ENCODE data around the gene PPL.

Gene PPL

DNA sequence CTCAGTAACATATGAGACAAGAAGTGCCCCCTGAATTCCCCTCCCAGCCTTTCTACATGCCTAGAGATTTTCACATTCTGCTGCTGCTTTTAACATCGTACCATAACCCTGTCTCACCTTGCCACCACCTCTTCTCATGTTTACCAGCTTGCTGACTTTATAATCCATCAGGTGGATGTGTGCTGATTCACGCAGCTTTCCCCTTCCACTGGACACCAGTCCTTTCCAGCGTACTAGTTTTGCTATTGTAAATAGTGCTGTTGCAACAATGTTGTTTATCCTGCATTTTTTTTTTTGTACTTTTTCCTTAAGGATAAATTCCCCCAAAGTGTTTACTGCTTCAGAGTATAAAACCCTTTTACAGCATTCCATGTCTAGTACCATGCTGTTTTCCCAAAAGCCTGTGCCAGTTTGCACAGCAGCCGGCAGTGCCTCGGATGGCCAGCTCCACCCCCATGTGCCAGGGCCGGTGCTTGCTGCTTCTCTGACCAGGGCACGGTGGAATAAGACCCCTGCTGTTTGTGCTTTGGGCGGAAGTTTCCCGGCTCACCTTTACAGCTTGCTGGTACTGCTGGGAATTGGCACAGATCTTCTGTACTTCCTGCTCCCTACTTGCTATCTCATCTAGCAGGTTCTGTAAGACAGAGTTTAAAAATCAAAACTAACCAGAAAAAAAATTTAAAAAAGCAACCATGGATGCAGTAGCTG, 48.4 kb downstream of the PPL start:
- DNase-seq (ENCODE audit: low read depth in 2 of 2, low spot score in 1 of 2) = no peak

DNA sequence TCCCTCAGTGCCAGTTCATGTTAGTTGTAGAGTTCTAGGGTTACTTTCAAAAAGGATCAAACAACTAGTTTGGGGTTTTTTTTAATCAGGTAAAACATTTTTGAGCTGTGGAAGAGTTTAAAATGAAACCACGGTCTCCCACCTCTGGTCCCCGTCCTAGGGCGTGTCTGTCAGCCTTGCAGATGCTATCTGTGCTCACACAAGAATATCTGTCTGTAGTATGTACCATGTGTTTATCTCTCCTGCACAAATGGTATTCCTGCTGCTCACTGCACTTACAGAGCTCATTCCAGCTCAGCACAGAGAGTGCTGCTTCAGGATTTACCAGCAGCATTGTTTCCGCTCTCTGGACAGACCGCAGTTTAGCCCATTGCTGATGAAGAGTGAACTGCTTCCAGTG, 50.8 kb downstream of the PPL start:
- no peak for DNase-seq (ENCODE audit: low read depth in 2 of 2, low spot score in 1 of 2)

DNA sequence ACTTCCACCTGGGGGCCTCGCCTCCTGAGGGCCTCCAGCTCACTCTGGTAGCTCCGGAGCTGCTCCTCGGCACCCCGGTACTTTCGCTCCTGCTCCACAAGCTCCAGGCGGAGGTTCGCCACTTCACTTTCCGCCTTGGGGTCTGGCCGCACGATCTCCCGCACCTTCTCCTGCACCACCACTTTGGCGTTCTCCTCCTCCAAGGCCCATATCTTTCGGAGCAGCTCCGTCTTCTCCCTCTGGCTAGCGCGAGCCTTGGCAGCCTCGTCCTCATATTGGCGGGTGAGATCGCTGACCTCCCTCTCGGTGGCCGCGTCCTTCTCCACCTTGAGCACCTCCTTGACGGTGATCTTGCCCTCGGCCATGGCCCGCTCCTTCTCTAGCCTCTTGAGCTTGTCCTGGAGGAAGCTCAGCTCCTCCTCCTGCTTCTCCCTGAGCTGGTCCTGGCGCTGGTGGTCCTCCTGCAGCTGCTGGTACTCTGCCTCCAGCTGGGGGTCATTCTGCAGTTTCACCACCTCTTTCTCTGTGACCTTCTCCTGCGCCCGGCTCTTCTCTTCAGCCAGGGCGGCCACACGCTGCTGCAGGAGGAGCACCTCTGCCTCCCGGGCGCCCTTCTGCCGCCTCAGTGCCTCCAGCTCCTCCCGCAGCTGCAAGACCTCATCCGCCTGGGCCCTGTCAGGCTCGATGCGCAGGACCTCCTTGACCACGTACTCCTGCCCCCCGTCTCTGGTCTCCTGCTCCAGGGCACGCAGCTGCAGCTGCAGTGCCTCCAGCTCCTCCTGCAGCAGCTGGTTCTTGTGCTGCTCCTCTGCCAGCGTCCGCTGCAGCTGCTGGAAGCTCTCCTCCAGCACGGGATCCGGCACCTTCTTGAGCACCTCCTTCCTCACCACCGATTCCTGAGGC, 51.7 kb downstream of the PPL start:
- no peak for DNase-seq (ENCODE audit: low read depth in 2 of 2, low spot score in 1 of 2)

DNA sequence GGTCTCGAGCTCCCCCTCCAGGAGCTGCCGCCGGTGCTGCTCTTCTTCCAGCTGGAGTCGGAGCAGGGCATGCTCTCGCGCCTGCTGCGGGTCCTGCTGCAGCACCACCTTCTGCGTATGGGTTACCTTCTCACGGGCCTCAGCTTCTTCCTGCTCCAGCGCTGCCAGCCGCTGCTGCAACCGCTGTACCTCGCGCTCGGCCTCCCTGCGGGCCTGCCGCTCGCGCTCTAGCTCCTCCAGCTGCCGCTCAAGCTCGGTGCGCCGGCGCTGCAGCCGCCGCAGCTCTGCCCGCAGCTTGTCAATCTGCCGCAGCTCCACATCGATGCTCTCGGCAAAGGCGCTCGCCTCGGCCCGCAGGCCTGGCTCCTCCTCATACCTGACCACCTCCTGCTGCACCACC, 52.7 kb downstream of the PPL start:
- no peak for DNase-seq (ENCODE audit: low read depth in 2 of 2, low spot score in 1 of 2)

DNA sequence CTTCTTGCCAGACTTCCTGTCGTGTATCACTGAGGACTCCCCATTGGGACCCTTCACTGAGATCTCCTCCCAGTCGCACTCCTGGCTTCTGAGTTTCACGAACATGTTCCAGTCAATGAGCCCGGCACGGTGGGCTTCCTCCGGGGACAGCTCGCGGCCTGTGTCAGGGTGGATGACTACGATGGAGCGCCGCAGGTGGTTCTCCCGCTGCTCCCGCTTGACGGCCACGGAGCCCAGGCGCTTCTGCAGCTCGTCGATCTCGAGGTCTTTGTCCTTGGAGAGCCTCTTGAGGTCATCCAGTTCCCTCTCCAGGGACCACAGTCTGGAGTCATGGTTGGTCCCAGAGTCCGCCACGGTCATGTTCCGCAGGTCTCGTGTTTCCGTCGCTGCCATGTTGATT, 53.4 kb downstream of the PPL start:
- no peak for DNase-seq (ENCODE audit: low read depth in 2 of 2, low spot score in 1 of 2)

DNA sequence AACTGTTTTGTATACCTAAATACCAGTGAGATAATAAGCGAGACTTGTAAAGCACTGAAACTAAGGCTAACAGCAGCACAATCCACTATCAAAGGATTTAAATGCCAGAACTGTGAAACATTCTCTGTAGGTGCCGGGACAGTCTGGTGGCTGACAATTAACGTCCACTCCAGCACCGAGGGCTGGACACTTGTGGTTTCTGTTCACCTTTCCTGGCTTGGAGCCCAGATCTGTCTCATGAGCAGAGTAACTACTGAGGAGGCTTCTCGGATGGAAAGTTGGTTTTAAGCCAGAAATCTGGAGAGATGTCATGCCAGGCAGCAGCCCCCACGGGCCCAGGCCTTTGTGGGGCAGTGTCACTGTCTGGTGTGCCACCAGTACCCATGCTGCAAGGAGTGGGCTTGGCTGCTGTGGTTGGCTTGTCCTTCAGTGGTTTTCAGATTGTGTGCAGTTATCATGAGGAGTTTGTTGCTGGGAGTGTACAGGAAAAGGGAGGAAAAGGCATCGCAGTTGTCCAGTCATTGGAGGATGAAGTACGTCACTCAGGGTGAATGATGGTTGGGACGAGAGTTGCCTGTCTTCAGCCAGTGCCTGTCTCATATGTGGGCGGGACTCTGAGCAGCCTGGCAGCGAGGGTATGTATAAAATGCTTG, 54.2 kb downstream of the PPL start:
- DNase-seq (ENCODE audit: low read depth in 2 of 2, low spot score in 1 of 2) = no peak

DNA sequence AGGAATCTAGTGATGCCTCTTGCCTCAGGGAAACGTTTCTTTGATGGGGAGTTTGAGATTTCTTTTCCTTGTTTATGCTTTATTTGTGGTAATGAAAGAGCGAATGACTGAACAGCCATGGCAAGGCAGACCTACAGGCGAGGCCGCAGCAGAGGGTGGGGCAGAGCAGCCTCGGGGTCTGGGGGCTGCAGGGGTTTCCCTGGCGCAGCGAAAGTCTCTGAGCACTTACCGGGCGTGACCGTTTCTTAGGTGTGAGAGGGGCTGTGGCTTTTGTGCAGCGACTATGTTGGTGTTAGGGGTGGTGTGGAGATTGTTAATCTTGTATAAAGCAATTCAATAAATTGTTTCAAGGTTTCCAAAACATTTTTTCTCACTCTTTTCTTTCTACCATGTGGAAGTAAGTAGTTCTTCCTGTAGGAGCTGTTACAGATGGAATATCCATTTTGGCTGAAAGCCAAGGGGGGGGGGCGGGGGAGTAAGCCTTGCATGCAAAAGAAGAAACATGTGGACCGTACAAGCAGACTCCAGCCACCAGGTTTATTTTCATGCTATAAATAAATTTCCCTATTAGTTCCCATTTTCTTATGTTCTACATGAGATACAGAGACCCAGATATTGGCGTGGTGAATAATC, 54.8 kb downstream of the PPL start:
- DNase-seq (ENCODE audit: low read depth in 2 of 2, low spot score in 1 of 2) = no peak

DNA sequence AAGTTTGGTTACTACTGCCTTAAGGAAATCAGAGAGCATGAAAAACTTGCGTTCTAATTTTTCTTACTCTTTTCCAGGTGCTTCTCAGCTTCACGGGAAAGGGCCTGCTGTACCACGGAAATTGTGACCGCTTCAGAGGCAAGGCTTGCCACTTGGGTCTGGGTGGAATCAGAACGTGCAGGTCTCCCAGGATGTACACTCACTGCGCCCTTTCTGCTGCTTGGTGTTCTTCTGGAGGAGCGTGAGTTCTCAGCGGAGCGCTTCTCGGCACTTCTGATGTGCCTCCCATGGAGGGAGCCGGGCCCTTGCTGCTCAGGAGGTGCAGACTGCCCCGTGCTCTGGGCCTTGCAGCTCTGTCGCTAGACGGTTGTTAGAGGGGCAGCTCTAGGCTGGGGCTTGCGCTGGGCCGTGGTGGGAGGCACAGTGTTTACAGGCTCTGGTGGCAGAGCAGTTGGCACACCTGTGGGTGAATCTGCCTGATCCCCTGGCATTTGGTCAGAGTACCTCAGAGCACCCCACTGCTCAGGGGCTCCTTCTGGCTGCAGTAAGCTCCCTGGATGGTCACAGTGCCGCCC, 56.9 kb downstream of the PPL start:
- no peak for DNase-seq (ENCODE audit: low read depth in 2 of 2, low spot score in 1 of 2)

DNA sequence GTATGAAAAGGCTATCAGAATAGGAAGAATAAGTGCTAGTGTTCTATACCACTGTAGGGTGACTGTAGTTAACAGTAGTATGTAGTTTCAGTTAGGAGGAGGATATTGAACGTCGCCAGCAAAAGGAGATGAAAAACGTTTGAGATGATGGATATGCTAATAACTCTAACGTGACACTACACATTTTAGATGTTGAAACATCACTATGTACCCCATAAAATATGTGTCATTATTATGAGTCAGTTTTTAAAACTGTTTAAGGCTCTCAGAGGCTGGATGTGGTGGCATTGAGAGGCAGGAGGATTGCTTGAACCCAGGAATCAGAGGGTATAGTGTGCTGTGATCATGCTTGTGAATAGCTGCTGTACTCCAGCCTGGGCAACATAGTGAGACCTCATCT, 57.9 kb downstream of the PPL start:
- no peak for DNase-seq (ENCODE audit: low read depth in 2 of 2, low spot score in 1 of 2)

DNA sequence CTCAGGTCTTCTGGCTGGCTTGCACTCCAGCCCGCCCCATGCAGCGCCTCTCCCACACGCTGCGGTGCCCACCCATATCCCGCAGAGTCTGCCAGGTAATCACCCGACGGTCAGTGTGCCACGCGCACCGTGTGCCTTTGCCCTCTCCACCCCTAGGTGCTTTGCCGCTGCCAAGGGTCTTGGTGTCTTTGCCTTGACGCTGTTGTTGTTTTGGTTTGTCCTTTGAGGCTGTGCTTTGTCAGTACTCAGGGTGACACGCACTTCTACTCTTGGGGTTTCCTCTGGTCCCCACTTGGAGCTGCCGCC, 59.6 kb downstream of the PPL start:
- DNase-seq (ENCODE audit: low read depth in 2 of 2, low spot score in 1 of 2) = no peak

DNA sequence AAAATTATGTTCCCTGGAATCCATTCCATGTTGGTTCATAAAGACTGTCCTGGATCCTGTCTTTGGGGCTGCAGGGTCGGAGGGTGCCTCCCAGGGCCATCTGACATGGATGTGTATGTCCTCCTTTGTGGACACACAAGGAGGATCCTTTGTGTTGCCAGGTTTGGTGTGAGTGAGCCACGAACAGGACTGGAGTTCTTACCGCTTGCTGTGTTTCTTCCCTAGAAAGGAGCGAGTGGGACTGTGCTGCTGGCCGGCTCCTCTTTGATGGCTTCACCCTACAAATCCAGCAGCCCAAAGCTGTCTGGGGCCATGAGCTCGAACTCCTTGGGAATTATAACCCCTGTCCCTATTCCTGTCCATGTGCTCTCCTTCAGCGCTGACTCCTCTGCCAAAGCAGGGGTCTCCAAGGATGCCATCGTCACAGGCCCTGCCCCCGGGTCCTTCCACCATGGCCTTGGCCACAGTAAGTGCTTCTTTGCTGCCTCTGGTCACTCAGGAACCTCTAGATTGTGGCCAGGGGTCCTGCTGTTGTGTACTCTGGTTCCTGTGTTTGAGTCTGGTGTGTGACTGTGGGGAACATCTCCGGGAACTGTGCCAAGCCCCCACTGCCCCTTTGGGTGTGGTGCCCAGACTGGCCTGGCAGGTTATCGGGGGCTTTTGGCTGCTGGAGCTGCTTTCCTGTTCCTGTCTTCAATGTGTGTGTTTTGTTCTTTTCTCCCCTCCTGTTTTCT, 60.1 kb downstream of the PPL start:
- no peak for DNase-seq (ENCODE audit: low read depth in 2 of 2, low spot score in 1 of 2)

DNA sequence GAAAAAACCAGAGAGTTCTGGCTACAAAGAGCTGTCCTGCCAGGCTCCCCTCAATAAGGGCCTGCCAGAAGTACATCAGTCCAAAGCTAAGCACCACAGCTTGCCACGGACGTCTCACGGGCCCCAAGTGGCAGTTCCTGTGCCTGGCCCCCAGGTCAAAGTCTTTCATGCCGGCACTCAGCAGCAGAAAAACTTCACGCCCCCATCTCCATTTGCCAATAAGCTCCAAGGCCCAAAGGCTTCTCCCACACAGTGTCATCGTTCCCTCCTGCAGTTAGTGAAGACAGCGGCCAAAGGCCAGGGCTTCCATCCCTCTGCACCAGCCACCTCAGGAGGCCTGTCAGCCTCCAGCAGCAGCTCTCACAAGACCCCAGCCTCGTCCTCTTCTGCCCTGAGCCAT, 62.3 kb downstream of the PPL start:
- no peak for DNase-seq (ENCODE audit: low read depth in 2 of 2, low spot score in 1 of 2)

DNA sequence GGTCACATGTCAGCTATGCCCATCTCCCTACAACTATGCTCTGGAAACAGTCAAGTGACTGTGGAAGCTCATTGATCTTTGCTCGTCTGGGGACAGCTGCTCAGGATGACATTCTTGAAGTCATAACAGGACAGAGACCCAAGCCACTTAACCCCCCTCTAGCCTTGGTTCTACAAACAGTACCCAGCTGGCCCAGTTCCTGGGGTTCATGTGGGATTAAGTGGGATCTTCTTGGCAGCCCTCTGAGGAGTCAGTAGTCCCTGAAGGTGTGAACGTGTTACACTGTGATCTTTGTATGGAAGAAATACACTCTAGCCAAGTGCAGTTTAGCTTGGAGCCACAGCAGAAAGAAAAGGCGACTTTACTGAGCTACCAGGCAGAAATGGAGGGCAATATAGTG, 63.9 kb downstream of the PPL start:
- DNase-seq (ENCODE audit: low read depth in 2 of 2, low spot score in 1 of 2) = no peak

DNA sequence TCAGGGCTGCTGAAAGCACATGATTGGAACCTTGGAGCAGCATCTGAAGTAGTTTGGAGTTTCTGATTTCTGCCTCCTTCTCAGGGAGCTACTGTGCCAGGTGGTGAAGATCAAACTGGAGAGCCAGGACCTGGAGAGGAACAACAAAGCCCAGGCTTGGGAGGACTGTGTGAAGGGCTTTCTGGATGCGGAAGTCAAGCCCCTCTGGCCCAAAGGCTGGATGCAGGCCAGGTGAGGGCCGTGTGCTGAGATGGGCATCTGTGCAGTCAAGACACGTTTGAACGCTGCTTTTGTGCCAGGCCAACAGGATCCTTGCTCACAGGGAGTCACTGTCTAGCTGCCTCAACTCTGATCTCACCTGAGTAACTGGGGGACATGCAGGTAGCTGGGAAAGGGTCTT, 65.9 kb downstream of the PPL start:
- no peak for DNase-seq (ENCODE audit: low read depth in 2 of 2, low spot score in 1 of 2)

DNA sequence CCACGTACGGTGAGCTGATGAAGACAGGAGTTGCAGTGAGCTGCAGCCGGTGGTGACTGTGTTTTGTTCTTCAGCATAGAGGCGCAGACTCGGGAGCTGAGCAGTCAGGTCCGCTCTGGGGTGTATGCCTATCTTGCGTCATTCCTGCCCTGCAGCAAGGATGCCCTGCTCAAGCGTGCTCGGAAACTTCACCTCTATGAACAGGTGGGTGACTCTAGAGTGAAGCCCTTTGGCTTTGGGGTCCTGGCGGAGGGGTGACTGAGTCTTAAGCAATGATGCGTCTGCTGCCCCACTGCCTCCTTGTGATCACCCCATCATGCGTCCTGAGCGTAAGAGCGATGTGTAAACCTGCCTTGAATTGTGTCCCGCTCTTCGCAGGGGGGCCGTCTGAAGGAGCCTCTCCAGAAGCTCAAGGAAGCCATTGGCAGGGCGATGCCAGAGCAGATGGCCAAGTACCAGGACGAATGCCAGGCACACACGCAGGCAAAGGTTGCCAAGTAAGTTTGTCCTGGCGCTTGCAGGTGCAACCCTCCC, 66.7 kb downstream of the PPL start:
- DNase-seq (ENCODE audit: low read depth in 2 of 2, low spot score in 1 of 2) = no peak

DNA sequence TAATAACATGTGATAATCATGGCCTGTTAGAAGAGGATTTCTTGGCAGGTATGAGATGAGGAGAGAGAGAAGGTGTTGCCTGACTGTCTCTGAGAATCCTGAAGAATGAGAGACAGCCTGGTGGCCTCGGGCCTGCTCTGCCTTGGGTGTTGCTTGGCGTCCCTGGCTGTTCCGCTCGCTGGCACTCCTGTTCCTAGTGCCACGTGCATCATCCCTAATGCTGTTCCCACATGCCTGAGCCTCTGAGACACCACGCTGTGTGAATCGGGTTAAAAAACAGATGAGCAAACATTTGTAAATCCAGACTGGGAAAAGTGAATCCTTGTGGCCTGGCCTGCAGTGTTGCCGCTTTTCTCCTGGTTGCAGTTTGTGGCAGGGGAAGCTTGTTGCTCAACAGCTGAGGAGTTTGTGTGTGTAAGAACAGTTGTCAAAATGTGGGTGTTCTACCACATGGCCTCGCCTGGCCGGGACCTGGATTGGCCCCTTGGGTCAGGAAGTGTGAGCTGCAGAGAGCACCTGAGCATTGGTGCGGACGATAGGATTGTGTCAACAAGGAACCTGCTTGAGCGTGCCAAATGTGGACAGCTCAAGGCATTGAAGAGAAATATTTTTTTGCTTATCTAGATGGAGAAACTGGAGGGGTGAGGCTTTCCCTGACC, 67.7 kb downstream of the PPL start:
- no peak for DNase-seq (ENCODE audit: low read depth in 2 of 2, low spot score in 1 of 2)

DNA sequence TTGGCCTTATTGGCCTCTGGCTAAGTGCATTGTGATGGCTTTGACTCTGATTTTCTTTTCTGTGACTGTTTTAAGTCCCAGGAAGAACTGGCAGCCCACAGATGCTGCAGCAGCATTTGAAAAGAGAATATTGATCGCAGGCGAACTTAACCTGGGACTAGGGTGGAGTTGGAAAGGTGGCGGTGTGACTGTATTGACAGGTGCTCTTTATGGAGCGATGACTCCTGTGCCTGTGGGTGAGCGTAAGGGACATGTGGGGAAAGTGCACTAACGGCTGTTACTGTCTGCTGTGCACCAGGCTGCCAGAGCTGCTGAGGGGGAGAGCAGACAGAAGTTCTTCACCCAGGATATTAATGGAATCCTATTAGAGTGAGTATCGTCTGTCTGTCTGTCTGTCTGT, 68.4 kb downstream of the PPL start:
- no peak for DNase-seq (ENCODE audit: low read depth in 2 of 2, low spot score in 1 of 2)

DNA sequence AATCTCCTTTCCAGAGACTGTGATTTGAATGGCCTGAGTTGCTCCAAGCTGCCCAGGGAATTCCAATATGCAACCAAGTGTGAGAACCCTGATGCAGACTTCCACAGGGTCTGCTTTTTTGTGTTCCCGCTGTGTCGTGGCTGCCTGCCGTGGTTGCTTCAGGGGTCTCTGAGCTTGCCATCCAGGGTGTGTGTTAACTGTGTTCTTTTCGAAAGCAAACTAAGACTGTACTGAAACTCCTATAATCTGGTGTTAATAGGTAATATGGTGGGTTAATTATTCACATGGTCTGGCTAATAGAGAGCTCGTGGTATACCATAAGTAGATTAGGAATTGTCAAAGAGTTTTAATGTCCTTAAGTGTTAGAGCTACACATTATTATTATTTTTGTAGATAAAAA, 68.9 kb downstream of the PPL start:
- no peak for DNase-seq (ENCODE audit: low read depth in 2 of 2, low spot score in 1 of 2)

DNA sequence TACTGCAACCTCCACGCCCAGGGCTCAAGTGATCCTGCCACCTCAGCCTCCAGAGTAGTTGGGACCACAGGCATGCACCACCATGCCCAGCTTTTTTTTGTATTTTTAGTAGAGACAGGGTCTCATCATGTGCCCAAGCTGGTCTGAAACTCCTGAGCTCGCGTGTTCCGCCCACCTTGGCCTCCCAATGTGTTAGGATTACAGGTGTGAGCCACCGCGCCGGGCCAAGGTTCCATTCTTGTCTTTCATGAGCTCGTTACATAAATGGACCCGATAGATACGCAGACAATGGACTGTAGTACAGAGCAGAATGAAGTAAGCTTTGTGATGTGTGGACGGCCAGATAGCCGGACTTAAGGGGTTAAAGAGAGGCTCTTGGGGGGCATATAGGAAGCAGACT, 70.4 kb downstream of the PPL start:
- DNase-seq (ENCODE audit: low read depth in 2 of 2, low spot score in 1 of 2) = no peak

DNA sequence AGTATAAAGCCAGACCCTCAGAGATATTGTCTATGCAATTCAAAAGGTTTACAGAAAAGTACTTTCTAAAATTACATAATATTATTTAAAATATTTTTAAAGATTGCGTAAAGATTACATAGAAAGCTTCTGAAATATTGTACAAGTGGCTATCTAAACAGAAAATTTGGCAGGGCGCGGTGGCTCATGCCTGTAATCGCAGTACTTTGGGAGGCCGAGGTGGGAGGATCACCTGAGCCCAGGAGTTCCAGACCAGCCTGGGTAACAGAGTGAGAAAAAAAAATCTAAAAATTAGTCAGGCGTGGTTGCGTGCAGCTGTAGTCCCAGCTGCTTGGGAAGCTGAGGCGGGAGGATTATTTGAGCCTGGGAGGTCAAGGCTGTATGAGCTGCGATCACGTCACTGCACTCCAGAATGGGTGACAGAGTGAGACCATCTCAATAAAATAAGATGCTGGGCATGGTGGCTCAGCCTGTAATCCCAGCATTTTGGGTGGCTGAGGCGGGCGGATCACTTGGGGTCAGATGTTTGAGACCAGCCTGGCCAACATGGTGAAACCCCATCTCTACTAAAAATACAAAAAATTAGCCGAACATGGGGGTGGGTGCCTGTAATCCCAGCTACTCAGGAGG, 71.6 kb downstream of the PPL start:
- no peak for DNase-seq (ENCODE audit: low read depth in 2 of 2, low spot score in 1 of 2)
